ENCODE measurements around the gene ABCA13.

DNA sequence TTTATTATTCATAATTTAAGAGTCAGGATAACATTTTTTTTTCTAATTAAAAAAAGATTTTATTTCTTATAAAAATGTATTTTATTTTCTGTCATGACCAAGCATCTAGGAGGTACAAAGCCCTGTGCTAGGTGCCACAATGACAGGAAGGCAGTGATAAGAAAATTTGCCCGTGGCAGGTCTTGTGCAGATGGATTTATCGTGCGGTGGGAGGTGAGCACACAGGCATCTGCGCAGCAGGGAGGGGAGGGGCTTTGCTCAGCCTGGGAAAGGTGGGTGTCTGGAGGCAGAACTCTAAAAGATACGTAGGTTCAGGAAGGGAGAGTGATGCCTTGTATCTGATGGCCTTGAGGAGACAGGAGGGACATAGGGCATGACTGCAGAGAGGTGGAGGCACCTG is 115.6 kb downstream of the ABCA13 start:
- TF ChIP-seq, protein P1, sequence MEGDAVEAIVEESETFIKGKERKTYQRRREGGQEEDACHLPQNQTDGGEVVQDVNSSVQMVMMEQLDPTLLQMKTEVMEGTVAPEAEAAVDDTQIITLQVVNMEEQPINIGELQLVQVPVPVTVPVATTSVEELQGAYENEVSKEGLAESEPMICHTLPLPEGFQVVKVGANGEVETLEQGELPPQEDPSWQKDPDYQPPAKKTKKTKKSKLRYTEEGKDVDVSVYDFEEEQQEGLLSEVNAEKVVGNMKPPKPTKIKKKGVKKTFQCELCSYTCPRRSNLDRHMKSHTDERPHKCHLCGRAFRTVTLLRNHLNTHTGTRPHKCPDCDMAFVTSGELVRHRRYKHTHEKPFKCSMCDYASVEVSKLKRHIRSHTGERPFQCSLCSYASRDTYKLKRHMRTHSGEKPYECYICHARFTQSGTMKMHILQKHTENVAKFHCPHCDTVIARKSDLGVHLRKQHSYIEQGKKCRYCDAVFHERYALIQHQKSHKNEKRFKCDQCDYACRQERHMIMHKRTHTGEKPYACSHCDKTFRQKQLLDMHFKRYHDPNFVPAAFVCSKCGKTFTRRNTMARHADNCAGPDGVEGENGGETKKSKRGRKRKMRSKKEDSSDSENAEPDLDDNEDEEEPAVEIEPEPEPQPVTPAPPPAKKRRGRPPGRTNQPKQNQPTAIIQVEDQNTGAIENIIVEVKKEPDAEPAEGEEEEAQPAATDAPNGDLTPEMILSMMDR (IDR thresholded peaks at IDR 0.05) = no peak
- TF ChIP-seq SIN3A (IDR thresholded peaks at IDR 0.05; ENCODE audit: borderline replicate concordance, insufficient read depth, low read depth, low read length) = no peak
- no peak for TF ChIP-seq POLR2AphosphoS5 (IDR thresholded peaks at IDR 0.05; ENCODE audit: low read depth, low read length)

All from Panc1 (cell line).